Esophagus muscularis mucosa (tissue), 4 donors: ENCODE data around the gene USP48. TPM values are rescaled to one million over a fixed set of nuclear protein-coding genes. Genes with fewer than 3 reads are reported as not detected.

ENCODE experiments used
- DNase-seq: peaks from one replicate; pipeline ENCODE4 v3.0.0-alpha.2; 2017; ENCODE audit errors: extremely low spot score
- H3K27ac ChIP-seq, 4 donors: fragments of 200-600 bp; sonication (generic); replicated peaks in 1 of 4; 1 replicate in 3 of 4; 2 replicates in 1 of 4; pipeline ENCODE4 v1.5.1; 2016 to 2019; ENCODE audit warnings: mild to moderate bottlenecking in 1 of 4
- H3K27me3 ChIP-seq, 4 donors: fragments of 200-600 bp; sonication (generic); one replicate each; pipeline versions ENCODE4 v1.5.1 to v1.6.0; 2016 to 2019
- H3K36me3 ChIP-seq, 4 donors: fragments of 200-600 bp; sonication (generic); one replicate each; pipeline ENCODE4 v1.5.1; 2016 to 2019
- H3K4me1 ChIP-seq, 4 donors: fragments of 200-600 bp; sonication (generic); one replicate each; pipeline ENCODE4 v1.5.1; 2016 to 2019
- H3K4me3 ChIP-seq, 4 donors: fragments of 200-600 bp; sonication (generic); 1 replicate in 2 of 4; 2 replicates in 2 of 4; pipeline ENCODE4 v1.5.1; 2016 to 2019; ENCODE audit warnings: mild to moderate bottlenecking in 4 of 4, moderate library complexity in 1 of 4
- H3K9me3 ChIP-seq, 4 donors: fragments of 200-600 bp; sonication (generic); 1 replicate in 3 of 4; 2 replicates in 1 of 4; pipeline ENCODE4 v1.5.1; 2016 to 2019
- EP300 ChIP-seq: sonication (generic); formaldehyde crosslinking; IDR thresholded peaks from one replicate; pipeline ENCODE4 v1.6.1; 2017; ENCODE audit warnings: antibody characterized with exemption
- POLR2A ChIP-seq: fragments of 450-650 bp; IDR thresholded peaks from one replicate; pipeline ENCODE4 v1.6.1; 2017; ENCODE audit warnings: antibody characterized with exemption, moderate library complexity, mild to moderate bottlenecking, low read depth
- POLR2AphosphoS5 ChIP-seq, 2 donors: sonication (generic); formaldehyde crosslinking; IDR thresholded peaks; one replicate each; pipeline ENCODE4 v1.6.1; 2017; ENCODE audit warnings: antibody characterized with exemption in 2 of 2
- WGBS: methylation state at CpG from one replicate; pipeline ENCODE4 v1.1.5; 2018; 5-methylcytosine and 5-hydroxymethylcytosine counted together
- intact Hi-C: fragments of 100-400 bp; cut with DNase I; formaldehyde crosslinking; loops from one replicate; pipeline ENCODE4 v1.15.1; 2023
- total RNA-seq, 4 donors: library from RNA; depleted of rRNA; stranded (reverse); fragments of >200 nt; gene quantifications; one replicate each; pipeline versions ENCODE4 v1.1.0 to v1.2.1, GENCODE V29; 2016
- TF ChIP-seq, protein P1 (sequence below), 3 experiments: fragments of 200-600 bp in 2 of 3; fragments of 450-650 bp in 1 of 3; sonication (generic) in 2 of 3; IDR thresholded peaks; one replicate each; pipeline ENCODE4 v1.5.1; 2017 to 2019; ENCODE audit warnings: antibody characterized with exemption in 3 of 3, mild to moderate bottlenecking in 2 of 3, moderate library complexity in 1 of 3

Gene USP48
- total RNA-seq, 4 donors from 2014 or later = 29.3 to 46.5 (median 37.7) TPM

DNA sequence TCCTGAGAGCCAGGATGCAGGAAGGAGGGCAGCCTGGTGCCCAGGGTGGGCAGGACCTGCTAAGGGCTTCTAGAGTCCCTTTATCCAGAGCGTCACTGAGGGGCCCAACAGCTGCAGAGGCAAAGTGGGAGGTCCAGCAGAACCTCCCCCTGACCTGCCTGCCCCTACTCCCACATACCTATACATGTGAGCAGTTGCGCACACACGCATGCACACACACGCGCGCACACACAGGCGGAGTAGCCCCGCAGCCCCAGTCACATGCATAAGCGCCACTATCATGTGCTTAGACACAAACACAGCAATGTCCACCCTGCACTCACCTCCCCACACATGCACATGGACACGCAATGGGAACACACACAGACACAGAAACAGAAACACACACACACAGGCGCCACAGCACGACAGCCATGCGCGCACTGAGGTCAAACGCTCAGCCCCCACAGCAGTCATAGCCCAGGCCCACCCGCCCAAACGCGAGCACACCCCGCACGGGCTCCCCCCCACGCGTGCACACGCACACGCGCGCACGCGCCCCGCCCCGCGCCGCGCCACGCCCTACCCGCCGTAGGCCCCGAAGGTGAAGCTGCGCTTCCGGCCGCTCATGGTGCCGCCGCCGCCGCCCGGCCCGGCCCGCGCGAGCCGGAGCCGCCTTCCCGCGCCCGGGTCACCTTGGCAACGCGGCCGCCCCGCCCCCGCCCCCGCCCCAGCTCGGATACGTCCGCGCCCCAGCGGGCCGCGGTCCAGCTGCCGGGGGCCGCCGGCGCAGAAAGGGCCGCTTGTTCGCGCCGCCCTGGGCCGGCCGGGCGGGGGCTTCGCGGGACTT is 131.5 kb downstream of the USP48 start:
- WGBS = 33% methylated on average over 10 of the region's 80 CpGs
- peaks cover 9 to 19% (median 18%) of the 10 kb centered on the region in 4 donors for H3K4me1 ChIP-seq
- no peaks in the 10 kb centered on the region for H3K36me3 ChIP-seq
- intact Hi-C loops = no loop called here
- TF ChIP-seq, protein P1, sequence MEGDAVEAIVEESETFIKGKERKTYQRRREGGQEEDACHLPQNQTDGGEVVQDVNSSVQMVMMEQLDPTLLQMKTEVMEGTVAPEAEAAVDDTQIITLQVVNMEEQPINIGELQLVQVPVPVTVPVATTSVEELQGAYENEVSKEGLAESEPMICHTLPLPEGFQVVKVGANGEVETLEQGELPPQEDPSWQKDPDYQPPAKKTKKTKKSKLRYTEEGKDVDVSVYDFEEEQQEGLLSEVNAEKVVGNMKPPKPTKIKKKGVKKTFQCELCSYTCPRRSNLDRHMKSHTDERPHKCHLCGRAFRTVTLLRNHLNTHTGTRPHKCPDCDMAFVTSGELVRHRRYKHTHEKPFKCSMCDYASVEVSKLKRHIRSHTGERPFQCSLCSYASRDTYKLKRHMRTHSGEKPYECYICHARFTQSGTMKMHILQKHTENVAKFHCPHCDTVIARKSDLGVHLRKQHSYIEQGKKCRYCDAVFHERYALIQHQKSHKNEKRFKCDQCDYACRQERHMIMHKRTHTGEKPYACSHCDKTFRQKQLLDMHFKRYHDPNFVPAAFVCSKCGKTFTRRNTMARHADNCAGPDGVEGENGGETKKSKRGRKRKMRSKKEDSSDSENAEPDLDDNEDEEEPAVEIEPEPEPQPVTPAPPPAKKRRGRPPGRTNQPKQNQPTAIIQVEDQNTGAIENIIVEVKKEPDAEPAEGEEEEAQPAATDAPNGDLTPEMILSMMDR (IDR thresholded peaks at IDR 0.05) = no peak
- no peak for TF ChIP-seq EP300
- TF ChIP-seq POLR2A = no peak
- TF ChIP-seq POLR2AphosphoS5 (IDR thresholded peaks at IDR 0.05) = no peak
- no peaks in the 10 kb centered on the region for H3K9me3 ChIP-seq
- no peak for DNase-seq
- no peak overlapping the region for H3K27ac ChIP-seq
- H3K4me3 ChIP-seq = peak overlapping the region; percentile 51 to 67 (median 54)
- H3K27me3 ChIP-seq = peaks cover 0 to 60% (median 5%) of the 10 kb centered on the region in 4 donors

DNA sequence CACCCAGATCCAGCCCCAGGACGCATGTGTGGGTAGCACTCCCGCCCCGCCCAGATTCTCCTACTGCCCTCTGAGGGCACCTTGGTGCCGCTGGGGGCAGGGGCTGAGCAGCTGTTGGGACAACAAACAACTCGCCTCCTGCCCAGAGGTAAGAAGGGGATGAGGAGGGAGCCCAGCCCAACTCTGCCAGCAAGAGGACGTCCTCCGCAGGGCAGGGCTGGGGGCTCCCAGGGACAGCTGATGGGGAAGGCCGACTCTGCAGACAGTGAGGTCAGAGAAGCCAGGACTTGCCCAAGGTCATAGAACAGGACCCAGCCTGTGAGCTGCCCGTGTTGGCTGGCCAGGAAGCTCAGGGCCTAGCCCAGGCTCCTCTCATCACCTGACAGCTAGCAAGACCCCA is 132.5 kb downstream of the USP48 start:
- Histone ChIP-seq H3K4me1 (peaks cover 9 to 19% (median 18%) of the 10 kb centered on the region in 4 donors), H3K4me3 (no peak overlapping the region), H3K36me3 (no peaks in the 10 kb centered on the region), H3K27me3 (peaks cover 0 to 71% (median 5%) of the 10 kb centered on the region in 4 donors), H3K9me3 (no peaks in the 10 kb centered on the region), H3K27ac (no peak overlapping the region)
- TF ChIP-seq, protein P1 (IDR thresholded peaks at IDR 0.05) = no peak
- no peak for TF ChIP-seq POLR2A
- TF ChIP-seq EP300 = no peak
- TF ChIP-seq POLR2AphosphoS5 (IDR thresholded peaks at IDR 0.05) = no peak
- intact Hi-C loops = no loop called here
- no peak for DNase-seq
- WGBS = no CpG with 5 or more reads among the region's 9 CpGs

DNA sequence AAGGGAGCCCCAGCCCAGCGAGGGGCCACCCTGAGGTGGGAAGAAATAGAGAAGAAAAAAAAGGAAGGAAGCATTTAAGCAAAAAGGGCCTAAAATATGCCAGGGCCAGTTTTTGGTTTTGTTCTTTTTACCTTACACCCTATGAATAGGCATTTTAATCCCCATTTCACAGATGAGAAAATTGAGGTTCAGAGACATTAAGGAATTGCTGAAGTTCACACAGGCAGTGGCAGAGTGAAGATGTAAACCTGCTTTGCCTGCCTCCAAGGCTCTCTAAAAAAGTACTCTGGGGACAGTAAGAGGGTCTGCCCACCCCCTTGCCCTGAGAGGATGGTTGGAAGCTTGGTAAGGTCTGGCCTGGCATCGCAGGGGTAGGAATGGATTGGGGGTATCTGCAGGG is 133.6 kb downstream of the USP48 start:
- H3K36me3 ChIP-seq = no peaks in the 10 kb centered on the region
- TF ChIP-seq, protein P1 (IDR thresholded peaks at IDR 0.05) = no peak
- TF ChIP-seq EP300 (no peak), POLR2A (no peak), POLR2AphosphoS5 (IDR thresholded peaks at IDR 0.05) (no peak)
- intact Hi-C loops = no loop called here
- H3K4me3 ChIP-seq = no peak overlapping the region
- peaks cover 0 to 77% (median 5%) of the 10 kb centered on the region in 4 donors for H3K27me3 ChIP-seq
- WGBS = 58% methylated on average over 2 of the region's 2 CpGs
- no peak overlapping the region for H3K27ac ChIP-seq
- no peak for DNase-seq
- H3K9me3 ChIP-seq = no peaks in the 10 kb centered on the region
- peaks cover 9 to 19% (median 18%) of the 10 kb centered on the region in 4 donors for H3K4me1 ChIP-seq

- WGBS = 74% methylated on average over 10 of the region's 10 CpGs
- TF ChIP-seq, protein P1 (IDR thresholded peaks at IDR 0.05) = no peak
- TF ChIP-seq POLR2A = no peak
- TF ChIP-seq EP300 = no peak
- TF ChIP-seq POLR2AphosphoS5 (IDR thresholded peaks at IDR 0.05) = no peak
- Histone ChIP-seq H3K4me3 (no peak overlapping the region), H3K36me3 (no peaks in the 10 kb centered on the region), H3K4me1 (peaks cover 9 to 19% (median 18%) of the 10 kb centered on the region in 4 donors), H3K27me3 (peaks cover 0 to 77% (median 5%) of the 10 kb centered on the region in 4 donors), H3K27ac (no peak overlapping the region), H3K9me3 (no peaks in the 10 kb centered on the region)
- DNase-seq = no peak
- intact Hi-C loops = no loop called here
Observed at GRCh38 chr1:21648791-21649190, 134.2 kb downstream of the USP48 start.
